Left cardiac atrium (tissue), 4 donors: ENCODE results near the gene NCOA7. TPM values are rescaled to one million over a fixed set of nuclear protein-coding genes. Genes with fewer than 3 reads are reported as not detected.
A peak's percentile ranks its signal among the peaks of the same experiment; 100 is the strongest.
"Not testable (repeated sequence)": the region's sequence is repeated elsewhere in the genome, so short reads cannot be mapped to it uniquely, and the experiment has no call there.

Experiments used
- ATAC-seq, 2 donors: fragments of 200-7000 bp; cut with Tn5 transposase; one replicate each; pipeline ENCODE4 v1.9.1; 2020; ENCODE audit warnings: mild to moderate bottlenecking in 2 of 2, moderate library complexity in 2 of 2
- DNase-seq: peaks from one replicate; pipeline ENCODE4 v3.0.0-alpha.2; 2020
- intact Hi-C, 2 donors: fragments of 100-400 bp; cut with DNase I; formaldehyde crosslinking; loops; one replicate each; pipeline versions ENCODE4 v1.14.1 to v1.15.1; 2022 to 2023
- total RNA-seq, 2 donors: library from RNA; stranded (reverse); fragmentation: NEBNext Ultra II Directional; extraction: Animal tissue kit (Norgen Biotek cat#: 25700); gene quantifications; one replicate each; pipeline ENCODE4 v1.2.1, GENCODE V29; 2021
- donor health status: DM: no; HTN: yes; CAD: no.
- donor health status: DM: no; HTN: yes; CAD: no; lungs with severe emphysema.
- donor health status: DM: yes; HTN: yes; CAD: no.
- donor health status: Dilated cardiomyopathy.

NCOA7 gene
- total RNA-seq, 2 donors from 2014 or later, result 18.4 to 24.8 TPM

GRCh38 chr6:125751334-125751916, 39.3 kb upstream of the NCOA7 start:
- DNase-seq (no peak), ATAC-seq (no peak)
- intact Hi-C loops, result loop anchor here in 1 of 2 donors (5.0 kb wide), 1 partner anchor 439 kb away; no protein-coding TSS in a partner anchor

- intact Hi-C loops, result loop anchor here in 1 of 2 donors (5.0 kb wide), 1 partner anchor 440 kb away; no protein-coding TSS in a partner anchor
- DNase-seq, result no peak
- no peak for ATAC-seq
These were observed 38.0 kb upstream of the NCOA7 start for GRCh38 chr6:125752773-125753172.

- intact Hi-C loops, result loop anchor here in 1 of 2 donors (5.0 kb wide), 1 partner anchor 441 kb away; no protein-coding TSS in a partner anchor
- DNase-seq, result no peak
- no peak for ATAC-seq
These were observed 37.4 kb upstream of the NCOA7 start for GRCh38 chr6:125753218-125753936.

- no peak for ATAC-seq
- intact Hi-C loops, result loop anchor here in 1 of 2 donors (5.0 kb wide), 1 partner anchor 442 kb away; no protein-coding TSS in a partner anchor
These were observed 36.9 kb upstream of the NCOA7 start for GRCh38 chr6:125753937-125754259.

GRCh38 chr6:125754566-125754965, 36.2 kb upstream of the NCOA7 start:
- DNase-seq (no peak), ATAC-seq (no peak)
- intact Hi-C loops, result loop anchor here in 1 of 2 donors (5.0 kb wide), 1 partner anchor 442 kb away; no protein-coding TSS in a partner anchor

More at GRCh38 chr6:125753937-125754259, 36.9 kb upstream of the NCOA7 start:
- DNase-seq, result no peak

- no peak for ATAC-seq
- intact Hi-C loops, result no loop called here
These were observed 31.4 kb upstream of the NCOA7 start for GRCh38 chr6:125759184-125759902.

GRCh38 chr6:125759959-125760457, 30.8 kb upstream of the NCOA7 start:
- ATAC-seq (no peak), DNase-seq (no peak)
- intact Hi-C loops, result no loop called here

More at GRCh38 chr6:125759184-125759902, 31.4 kb upstream of the NCOA7 start:
- DNase-seq, result no peak

GRCh38 chr6:125764121-125764671, 26.6 kb upstream of the NCOA7 start:
- intact Hi-C loops, result no loop called here
- DNase-seq (no peak), ATAC-seq (no peak)

GRCh38 chr6:125765944-125766343, 24.8 kb upstream of the NCOA7 start:
- ATAC-seq (no peak), DNase-seq (no peak)
- intact Hi-C loops, result loop anchor here in 1 of 2 donors (5.0 kb wide), 1 partner anchor 454 kb away; no protein-coding TSS in a partner anchor

GRCh38 chr6:125766641-125767040, 24.1 kb upstream of the NCOA7 start:
- no peak for ATAC-seq

GRCh38 chr6:125769147-125769783, 21.5 kb upstream of the NCOA7 start:
- intact Hi-C loops, result loop anchor here (1.0 to 5.0 kb wide), 2 partner anchors 455 to 457 kb away; no protein-coding TSS in a partner anchor
- no peak for DNase-seq
- ATAC-seq, result no peak

More at GRCh38 chr6:125766641-125767040, 24.1 kb upstream of the NCOA7 start:
- intact Hi-C loops, result loop anchor here in 1 of 2 donors (5.0 kb wide), 1 partner anchor 454 kb away; no protein-coding TSS in a partner anchor
- DNase-seq, result no peak

GRCh38 chr6:125773387-125774341, 17.1 kb upstream of the NCOA7 start:
- intact Hi-C loops, result no loop called here
- ATAC-seq, result peak in 1 of 2 donors; percentile 37
- DNase-seq, result no peak

- ATAC-seq, intact Hi-C loops, DNase-seq: not testable (repeated sequence)
These were observed 14.5 kb upstream of the NCOA7 start for GRCh38 chr6:125776107-125776826.

- peak; percentile 73 for DNase-seq
- intact Hi-C loops, result loop anchor here (2.0 to 10.0 kb wide), 3 partner anchors 175 to 192 kb away; partner anchors contain the start of gene HINT3 (in 2 of the 2)
- peak; percentile 97 to 98 for ATAC-seq
These were observed 10.7 kb upstream of the NCOA7 start for GRCh38 chr6:125779924-125780539.

- intact Hi-C loops, result loop anchor here (2.0 to 10.0 kb wide), 3 partner anchors 174 to 192 kb away; partner anchors contain the start of gene HINT3 (in 2 of the 2)
- peak; percentile 89 to 91 for ATAC-seq
- peak; percentile 51 for DNase-seq
These were observed 10.0 kb upstream of the NCOA7 start for GRCh38 chr6:125780540-125781313.
